ENCODE data around the gene SOHLH1.

Gene SOHLH1

GRCh38 chr9:135736979-135737839 is 37.9 kb upstream of the SOHLH1 start:
- Mint-ChIP-seq H3K27me3 (peaks cover 8% of the 10 kb centered on the region), H3K4me1 (ENCODE audit: low read depth) (no peaks in the 10 kb centered on the region), H3K27ac (no peak overlapping the region), H3K36me3 (no peaks in the 10 kb centered on the region), H3K9me3 (ENCODE audit: low read depth) (peaks cover 4% of the 10 kb centered on the region), H3K4me3 (no peak overlapping the region)

GRCh38 chr9:135736272-135736978 is 37.1 kb upstream of the SOHLH1 start:
- H3K9me3 Mint-ChIP-seq (ENCODE audit: low read depth): peaks cover 4% of the 10 kb centered on the region
- no peak overlapping the region for H3K27ac Mint-ChIP-seq
- H3K36me3 Mint-ChIP-seq: no peaks in the 10 kb centered on the region
- peaks cover 8% of the 10 kb centered on the region for H3K27me3 Mint-ChIP-seq
- H3K4me3 Mint-ChIP-seq: no peak overlapping the region
- H3K4me1 Mint-ChIP-seq (ENCODE audit: low read depth): no peaks in the 10 kb centered on the region

GRCh38 chr9:135734616-135735144 is 35.4 kb upstream of the SOHLH1 start:
- Mint-ChIP-seq H3K27ac (no peak overlapping the region), H3K4me1 (ENCODE audit: low read depth) (no peaks in the 10 kb centered on the region), H3K9me3 (ENCODE audit: low read depth) (peaks cover 4% of the 10 kb centered on the region), H3K4me3 (no peak overlapping the region), H3K36me3 (no peaks in the 10 kb centered on the region), H3K27me3 (peaks cover 8% of the 10 kb centered on the region)

GRCh38 chr9:135732569-135733257 is 33.4 kb upstream of the SOHLH1 start:
- Mint-ChIP-seq H3K27me3 (peaks cover 9% of the 10 kb centered on the region), H3K36me3 (no peaks in the 10 kb centered on the region), H3K4me3 (no peak overlapping the region), H3K4me1 (ENCODE audit: low read depth) (no peaks in the 10 kb centered on the region), H3K9me3 (ENCODE audit: low read depth) (peaks cover 4% of the 10 kb centered on the region), H3K27ac (no peak overlapping the region)

GRCh38 chr9:135731454-135731853 is 32.2 kb upstream of the SOHLH1 start:
- Mint-ChIP-seq H3K36me3 (no peaks in the 10 kb centered on the region), H3K4me1 (ENCODE audit: low read depth) (no peaks in the 10 kb centered on the region), H3K4me3 (no peak overlapping the region), H3K27ac (no peak overlapping the region), H3K9me3 (ENCODE audit: low read depth) (peaks cover 4% of the 10 kb centered on the region), H3K27me3 (peaks cover 5% of the 10 kb centered on the region)

- Mint-ChIP-seq H3K27me3 (peaks cover 8% of the 10 kb centered on the region), H3K27ac (no peak overlapping the region), H3K36me3 (no peaks in the 10 kb centered on the region), H3K9me3 (ENCODE audit: low read depth) (peaks cover 4% of the 10 kb centered on the region), H3K4me3 (no peak overlapping the region), H3K4me1 (ENCODE audit: low read depth) (no peaks in the 10 kb centered on the region)
These were observed 30.2 kb upstream of the SOHLH1 start for GRCh38 chr9:135729480-135729879.

- H3K4me3 Mint-ChIP-seq: no peak overlapping the region
- H3K27ac Mint-ChIP-seq: no peak overlapping the region
These were observed 29.3 kb upstream of the SOHLH1 start for GRCh38 chr9:135728436-135729110.

GRCh38 chr9:135727257-135727875 is 28.1 kb upstream of the SOHLH1 start:
- Mint-ChIP-seq H3K4me1 (ENCODE audit: low read depth) (no peaks in the 10 kb centered on the region), H3K9me3 (ENCODE audit: low read depth) (peaks cover under 1% of the 10 kb centered on the region), H3K36me3 (no peaks in the 10 kb centered on the region), H3K27ac (no peak overlapping the region), H3K27me3 (peaks cover 6% of the 10 kb centered on the region), H3K4me3 (no peak overlapping the region)

More at GRCh38 chr9:135728436-135729110, 29.3 kb upstream of the SOHLH1 start:
- peaks cover 6% of the 10 kb centered on the region for H3K27me3 Mint-ChIP-seq
- peaks cover 4% of the 10 kb centered on the region for H3K9me3 Mint-ChIP-seq (ENCODE audit: low read depth)
- no peaks in the 10 kb centered on the region for H3K4me1 Mint-ChIP-seq (ENCODE audit: low read depth)
- no peaks in the 10 kb centered on the region for H3K36me3 Mint-ChIP-seq

GRCh38 chr9:135726138-135726853 is 27.0 kb upstream of the SOHLH1 start:
- no peaks in the 10 kb centered on the region for H3K9me3 Mint-ChIP-seq (ENCODE audit: low read depth)
- no peak overlapping the region for H3K27ac Mint-ChIP-seq
- peaks cover 6% of the 10 kb centered on the region for H3K27me3 Mint-ChIP-seq
- no peaks in the 10 kb centered on the region for H3K4me1 Mint-ChIP-seq (ENCODE audit: low read depth)
- H3K4me3 Mint-ChIP-seq: no peak overlapping the region
- H3K36me3 Mint-ChIP-seq: no peaks in the 10 kb centered on the region

GRCh38 chr9:135724186-135724787 is 25.0 kb upstream of the SOHLH1 start:
- Mint-ChIP-seq H3K27ac (no peak overlapping the region), H3K9me3 (ENCODE audit: low read depth) (no peaks in the 10 kb centered on the region), H3K36me3 (no peaks in the 10 kb centered on the region), H3K4me3 (no peak overlapping the region), H3K27me3 (peaks cover 6% of the 10 kb centered on the region), H3K4me1 (ENCODE audit: low read depth) (no peaks in the 10 kb centered on the region)

- H3K27ac Mint-ChIP-seq: no peak overlapping the region
- no peak overlapping the region for H3K4me3 Mint-ChIP-seq
- no peaks in the 10 kb centered on the region for H3K4me1 Mint-ChIP-seq (ENCODE audit: low read depth)
- no peaks in the 10 kb centered on the region for H3K9me3 Mint-ChIP-seq (ENCODE audit: low read depth)
- peaks cover 5% of the 10 kb centered on the region for H3K27me3 Mint-ChIP-seq
- no peaks in the 10 kb centered on the region for H3K36me3 Mint-ChIP-seq
These were observed 23.1 kb upstream of the SOHLH1 start for GRCh38 chr9:135722365-135722764.

- Mint-ChIP-seq H3K4me3 (no peak overlapping the region), H3K27me3 (peaks cover 17% of the 10 kb centered on the region), H3K27ac (no peak overlapping the region), H3K36me3 (no peaks in the 10 kb centered on the region), H3K9me3 (ENCODE audit: low read depth) (no peaks in the 10 kb centered on the region), H3K4me1 (ENCODE audit: low read depth) (peaks cover 3% of the 10 kb centered on the region)
These were observed 20.2 kb upstream of the SOHLH1 start for GRCh38 chr9:135719472-135719871.

- H3K4me1 Mint-ChIP-seq (ENCODE audit: low read depth): peaks cover 3% of the 10 kb centered on the region
- no peak overlapping the region for H3K4me3 Mint-ChIP-seq
- H3K27me3 Mint-ChIP-seq: peaks cover 17% of the 10 kb centered on the region
- H3K36me3 Mint-ChIP-seq: no peaks in the 10 kb centered on the region
- H3K27ac Mint-ChIP-seq: no peak overlapping the region
- H3K9me3 Mint-ChIP-seq (ENCODE audit: low read depth): no peaks in the 10 kb centered on the region
These were observed 19.3 kb upstream of the SOHLH1 start for GRCh38 chr9:135718616-135719015.

All from activated naive CD8-positive, alpha-beta T cell (primary cell).